GM12872 (cell line): ENCODE results near the gene PCDH9.

Experiments
- CTCF ChIP-seq: IDR thresholded peaks from 3 replicates; pipeline ENCODE4 v1.5.1; 2011; ENCODE audit warnings: low read depth, mild to moderate bottlenecking, low read length, moderate library complexity; ENCODE audit not compliant: insufficient read depth

Gene PCDH9

GRCh38 chr13:66951426-66951825 lies 278.7 kb downstream of the PCDH9 start:
- no peak for TF ChIP-seq CTCF

- TF ChIP-seq CTCF: no peak
These were observed 279.5 kb downstream of the PCDH9 start for GRCh38 chr13:66950666-66951065.

- TF ChIP-seq CTCF: no peak
These were observed 281.2 kb downstream of the PCDH9 start for GRCh38 chr13:66948910-66949309.

GRCh38 chr13:66943530-66943929 lies 286.6 kb downstream of the PCDH9 start:
- no peak for TF ChIP-seq CTCF

GRCh38 chr13:66940113-66940512 lies 290.0 kb downstream of the PCDH9 start:
- TF ChIP-seq CTCF: no peak

- no peak for TF ChIP-seq CTCF
These were observed 292.7 kb downstream of the PCDH9 start for GRCh38 chr13:66937423-66937822.

GRCh38 chr13:66933994-66934393 lies 296.1 kb downstream of the PCDH9 start:
- no peak for TF ChIP-seq CTCF

GRCh38 chr13:66933527-66933926 lies 296.6 kb downstream of the PCDH9 start:
- TF ChIP-seq CTCF: no peak
